SJCRH30 (cell line): ENCODE results near the gene HLX. TPM values are rescaled to one million over a fixed set of nuclear protein-coding genes. Genes with fewer than 3 reads are reported as not detected.

Experiments used
- DNase-seq, 2 experiments: peaks; one replicate each; pipeline ENCODE4 v3.0.0-alpha.2; 2015 to 2020
- H3K27ac ChIP-seq: fragments of 250-450 bp; sonication (Bioruptor Pico); 2 replicates; pipeline ENCODE4 v1.5.1; 2020; ENCODE audit warnings: mild to moderate bottlenecking, moderate library complexity
- H3K27me3 ChIP-seq: fragments of 250-450 bp; sonication (Bioruptor Pico); 2 replicates; pipeline ENCODE4 v1.5.1; 2020; ENCODE audit warnings: mild to moderate bottlenecking, moderate library complexity
- H3K36me3 ChIP-seq: fragments of 250-450 bp; sonication (Bioruptor Pico); 2 replicates; pipeline ENCODE4 v1.5.1; 2020; ENCODE audit warnings: mild to moderate bottlenecking, moderate library complexity
- H3K4me1 ChIP-seq: fragments of 250-450 bp; sonication (Bioruptor Pico); 2 replicates; pipeline ENCODE4 v1.5.1; 2020; ENCODE audit warnings: mild to moderate bottlenecking, moderate library complexity
- H3K4me3 ChIP-seq: fragments of 250-450 bp; sonication (Bioruptor Pico); 2 replicates; pipeline ENCODE4 v1.5.1; 2020; ENCODE audit warnings: mild to moderate bottlenecking, moderate library complexity
- H3K9me3 ChIP-seq: fragments of 250-450 bp; sonication (Bioruptor Pico); replicated peaks from 2 replicates; pipeline ENCODE4 v1.5.1; 2020; ENCODE audit warnings: mild to moderate bottlenecking, moderate library complexity
- total RNA-seq: library from RNA; depleted of rRNA; stranded (reverse); fragments of >200 nt; shearing (Covaris generic); gene quantifications from 2 replicates; pipeline ENCODE4 v1.2.3, GENCODE V29; 2014; rRNA removed

The HLX gene, protein sequence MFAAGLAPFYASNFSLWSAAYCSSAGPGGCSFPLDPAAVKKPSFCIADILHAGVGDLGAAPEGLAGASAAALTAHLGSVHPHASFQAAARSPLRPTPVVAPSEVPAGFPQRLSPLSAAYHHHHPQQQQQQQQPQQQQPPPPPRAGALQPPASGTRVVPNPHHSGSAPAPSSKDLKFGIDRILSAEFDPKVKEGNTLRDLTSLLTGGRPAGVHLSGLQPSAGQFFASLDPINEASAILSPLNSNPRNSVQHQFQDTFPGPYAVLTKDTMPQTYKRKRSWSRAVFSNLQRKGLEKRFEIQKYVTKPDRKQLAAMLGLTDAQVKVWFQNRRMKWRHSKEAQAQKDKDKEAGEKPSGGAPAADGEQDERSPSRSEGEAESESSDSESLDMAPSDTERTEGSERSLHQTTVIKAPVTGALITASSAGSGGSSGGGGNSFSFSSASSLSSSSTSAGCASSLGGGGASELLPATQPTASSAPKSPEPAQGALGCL
- 15.4 and 17.0 TPM in 2 replicates for total RNA-seq

DNA sequence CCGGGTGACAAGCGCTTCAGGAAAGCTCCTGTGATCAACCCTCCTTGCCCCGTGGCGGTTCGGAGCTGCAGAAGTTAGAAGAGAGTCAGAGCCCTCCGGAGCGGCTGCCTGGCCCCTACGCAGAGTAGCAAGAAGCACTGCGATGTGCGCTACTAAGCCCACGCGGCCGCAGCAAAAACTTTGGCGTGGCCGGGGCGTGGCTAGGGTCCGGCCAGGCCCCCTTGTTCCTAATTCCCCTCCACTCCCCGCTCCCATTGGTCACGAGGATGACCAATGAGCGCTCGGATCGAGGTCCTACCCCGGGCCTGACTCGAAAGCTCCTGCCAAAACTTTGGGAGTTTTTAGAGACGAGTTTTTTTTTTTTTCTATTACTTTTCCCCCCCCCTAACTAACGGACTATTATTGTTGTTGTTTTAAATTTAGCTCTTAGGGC lies at the start of gene HLX:
TSS of gene HLX (plus strand) at position 368 of the 433 bp plus-strand sequence. CDS start 415 bp downstream, outside the sequence.
- Histone ChIP-seq H3K9me3 (no peaks in the 10 kb centered on the region), H3K4me3 (peak within 1 kb of the TSS; percentile 92), H3K36me3 (peaks cover 24% of the 10 kb centered on the region), H3K27ac (peak within 1 kb of the TSS; percentile 89), H3K4me1 (peaks cover 2% of the 10 kb centered on the region; the same call in 1 of the 2 replicates), H3K27me3 (no peaks in the 10 kb centered on the region)
- DNase-seq, result peak; percentile 93 to 96

DNA sequence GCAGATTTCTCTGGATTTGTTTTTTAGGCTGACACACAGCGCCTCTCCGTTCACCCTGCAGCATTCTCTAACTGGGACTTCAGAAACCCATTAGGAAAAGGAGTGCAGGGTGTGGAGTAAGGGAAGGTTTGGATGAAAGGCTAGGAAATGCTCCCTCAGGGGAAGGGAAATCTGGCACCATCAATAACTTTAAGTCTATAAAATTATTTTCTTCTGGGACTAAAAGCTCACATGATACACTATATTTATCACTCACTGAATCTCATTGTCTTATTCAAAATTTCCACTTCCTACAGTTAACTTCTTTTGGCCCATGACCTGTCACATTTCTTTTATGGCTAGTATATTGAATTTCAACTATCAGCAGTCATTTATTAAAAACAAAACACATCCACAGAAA lies 45.8 kb upstream of the HLX start:
- Histone ChIP-seq H3K27me3 (no peaks in the 10 kb centered on the region), H3K4me1 (no peaks in the 10 kb centered on the region), H3K27ac (no peak overlapping the region), H3K4me3 (no peak overlapping the region), H3K9me3 (no peaks in the 10 kb centered on the region), H3K36me3 (no peaks in the 10 kb centered on the region)
- DNase-seq, result no peak

DNA sequence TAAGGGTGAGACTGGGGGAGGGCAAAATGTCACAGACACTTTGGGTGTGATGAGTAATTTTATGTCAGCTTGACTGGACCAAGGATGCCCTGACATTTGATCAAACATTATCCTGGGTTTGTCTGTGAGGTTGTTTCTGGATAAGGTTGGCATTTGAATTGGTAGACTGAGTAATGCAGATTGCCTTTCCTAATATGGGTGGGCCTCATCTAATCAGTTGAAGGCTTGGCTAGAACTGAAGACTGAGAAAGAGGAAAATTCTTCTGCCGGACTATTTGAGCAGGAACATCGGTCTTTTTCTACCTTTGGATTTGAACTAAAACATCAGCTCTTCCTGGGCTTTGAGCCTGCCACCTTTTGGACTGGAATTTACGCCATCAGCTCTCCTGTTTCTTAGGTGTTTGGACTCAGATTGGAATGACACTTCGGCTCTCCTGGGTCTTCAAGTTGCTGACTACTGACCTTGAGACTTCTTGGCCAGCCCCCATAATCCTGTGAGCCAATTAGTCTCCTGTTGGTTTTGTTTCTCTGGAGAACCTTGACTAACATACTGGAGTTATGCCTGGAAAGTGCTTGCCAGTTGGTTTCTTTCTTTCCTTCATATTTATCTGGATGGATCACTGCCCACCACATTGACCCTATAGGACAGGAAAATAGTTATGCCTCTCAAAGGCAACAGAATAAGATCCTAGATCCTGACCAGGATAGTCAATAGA lies 44.9 kb upstream of the HLX start:
- no peak overlapping the region for H3K27ac ChIP-seq

DNA sequence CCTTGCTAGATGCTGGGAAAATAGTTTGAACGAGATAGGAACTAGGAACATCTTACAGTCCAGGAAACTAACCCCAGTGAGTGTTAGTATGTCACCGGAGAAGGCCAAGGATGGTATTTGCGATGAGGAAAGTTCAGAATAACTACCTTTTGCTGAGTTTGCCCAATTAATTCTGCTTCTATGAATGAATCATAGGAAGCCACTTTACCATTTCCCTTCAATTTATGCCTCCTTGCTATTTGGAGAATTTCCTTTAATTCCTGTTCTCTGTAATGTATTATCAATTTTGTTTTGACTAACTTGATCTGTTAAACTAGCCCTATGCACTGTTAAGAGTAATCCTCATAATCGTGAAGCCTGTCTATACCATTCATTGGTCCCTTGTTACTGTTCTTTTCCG lies 40.7 kb upstream of the HLX start:
- no peaks in the 10 kb centered on the region for H3K36me3 ChIP-seq
- no peak overlapping the region for H3K4me3 ChIP-seq
- no peak for DNase-seq

More for the DNA sequence above, 44.9 kb upstream of the HLX start:
- no peak for DNase-seq
- H3K4me1 ChIP-seq, result no peaks in the 10 kb centered on the region
- no peaks in the 10 kb centered on the region for H3K27me3 ChIP-seq
- no peak overlapping the region for H3K4me3 ChIP-seq
- no peaks in the 10 kb centered on the region for H3K36me3 ChIP-seq
- H3K9me3 ChIP-seq, result no peaks in the 10 kb centered on the region

DNA sequence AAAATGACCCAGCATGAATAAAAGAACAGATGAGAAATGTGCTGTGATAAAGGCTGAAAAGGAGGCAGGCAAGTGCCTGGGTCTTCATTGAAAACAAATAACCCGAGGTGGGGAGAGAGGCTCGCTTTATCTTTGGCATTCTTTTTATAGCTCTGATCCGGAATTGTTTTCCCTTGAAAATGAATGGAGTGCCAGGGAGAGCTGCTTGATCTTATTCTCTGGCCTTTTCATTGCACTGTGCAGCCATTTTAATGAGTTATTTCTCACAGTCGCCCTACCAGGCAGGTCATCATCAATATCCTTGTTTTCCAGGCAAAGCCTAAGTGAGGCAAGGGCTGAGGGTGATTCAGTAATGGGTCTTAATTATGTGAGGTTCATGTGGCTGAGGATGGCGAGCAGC lies 39.8 kb upstream of the HLX start:
- no peaks in the 10 kb centered on the region for H3K9me3 ChIP-seq
- no peak for DNase-seq
- peaks cover 13% of the 10 kb centered on the region; the same call in 1 of the 2 replicates for H3K4me1 ChIP-seq

More for the DNA sequence above, 40.7 kb upstream of the HLX start:
- Histone ChIP-seq H3K27me3 (no peaks in the 10 kb centered on the region), H3K9me3 (no peaks in the 10 kb centered on the region), H3K27ac (no peak overlapping the region), H3K4me1 (peaks cover 8% of the 10 kb centered on the region; the same call in 1 of the 2 replicates)

DNA sequence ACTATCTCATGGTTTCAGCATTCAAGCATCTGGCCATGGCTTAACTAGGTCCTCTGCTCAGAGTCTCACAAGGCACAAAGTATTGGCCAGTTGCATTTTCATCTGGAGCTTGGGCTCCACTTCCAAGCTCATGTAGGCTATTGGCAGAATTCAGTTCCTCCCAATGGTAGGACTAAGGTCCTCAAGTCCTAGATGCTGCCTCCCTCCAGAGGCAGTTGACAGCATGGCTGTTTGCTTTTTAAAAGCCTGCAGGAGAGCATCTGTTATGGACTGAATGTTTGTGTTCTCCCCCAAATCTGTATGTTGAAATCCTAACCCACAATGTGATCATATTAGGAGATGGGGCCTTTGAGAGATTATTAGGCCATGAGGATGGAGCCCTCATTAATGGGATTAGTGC lies 38.0 kb upstream of the HLX start:
- H3K27me3 ChIP-seq, result no peaks in the 10 kb centered on the region

More for the DNA sequence above, 39.8 kb upstream of the HLX start:
- Histone ChIP-seq H3K4me3 (no peak overlapping the region), H3K36me3 (no peaks in the 10 kb centered on the region), H3K27ac (no peak overlapping the region), H3K27me3 (no peaks in the 10 kb centered on the region)

DNA sequence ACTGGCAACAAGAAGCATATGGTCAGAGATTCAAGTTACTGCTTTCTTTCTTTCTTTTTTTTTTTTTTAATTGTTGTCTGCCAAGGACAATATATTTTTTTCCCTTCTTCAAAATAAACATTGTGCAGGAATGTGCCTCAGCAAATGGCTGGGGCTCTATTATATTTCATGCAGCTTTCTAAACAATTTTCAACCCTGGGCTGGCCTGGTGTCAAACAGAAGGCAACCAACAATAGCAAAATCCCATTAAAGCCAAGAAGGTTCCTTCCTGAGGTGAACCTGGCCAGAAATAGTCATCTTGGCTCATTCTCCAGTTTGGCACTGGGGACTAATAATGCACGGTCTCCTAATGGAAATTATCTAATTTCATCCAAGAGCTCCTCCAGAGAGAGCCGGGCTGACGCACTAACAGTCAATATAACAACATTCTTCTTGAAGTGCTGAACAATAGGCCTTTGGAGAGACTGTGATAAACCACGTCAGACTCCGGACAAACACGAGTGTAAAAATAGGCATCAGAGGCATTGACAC lies 35.7 kb upstream of the HLX start:
- peaks cover 13% of the 10 kb centered on the region; the same call in 1 of the 2 replicates for H3K4me1 ChIP-seq
- H3K27ac ChIP-seq, result no peak overlapping the region; the same call in 1 of the 2 replicates
- H3K4me3 ChIP-seq, result no peak overlapping the region
- H3K36me3 ChIP-seq, result no peaks in the 10 kb centered on the region; the same call in 1 of the 2 replicates
- H3K27me3 ChIP-seq, result no peaks in the 10 kb centered on the region
- no peaks in the 10 kb centered on the region for H3K9me3 ChIP-seq
- DNase-seq, result peak; percentile 18 to 30

More for the DNA sequence above, 38.0 kb upstream of the HLX start:
- H3K9me3 ChIP-seq, result no peaks in the 10 kb centered on the region
- peaks cover 13% of the 10 kb centered on the region; the same call in 1 of the 2 replicates for H3K4me1 ChIP-seq
- DNase-seq, result peak; percentile 20 to 44
- no peaks in the 10 kb centered on the region for H3K36me3 ChIP-seq
- H3K4me3 ChIP-seq, result no peak overlapping the region
- H3K27ac ChIP-seq, result no peak overlapping the region

DNA sequence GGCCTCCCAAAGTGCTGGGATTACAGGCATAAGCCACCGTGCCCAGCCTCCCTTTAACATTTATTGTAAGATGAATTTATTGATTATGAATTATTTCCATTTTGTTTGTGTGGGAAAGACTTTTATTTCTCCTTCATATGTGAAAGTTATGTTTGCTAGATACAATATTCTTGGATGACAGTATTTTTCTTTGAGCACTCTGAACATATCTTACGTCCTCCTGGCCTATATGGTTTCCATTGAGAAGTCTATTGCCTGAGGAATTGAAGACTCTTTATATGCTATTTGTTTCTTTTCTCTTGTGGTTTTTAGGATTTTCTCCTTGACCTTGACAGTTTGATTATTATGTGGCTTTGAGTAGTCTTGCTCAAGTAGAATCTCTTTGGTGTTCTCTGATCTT lies 26.8 kb upstream of the HLX start:
- Histone ChIP-seq H3K36me3 (no peaks in the 10 kb centered on the region; the same call in 1 of the 2 replicates), H3K27me3 (no peaks in the 10 kb centered on the region), H3K9me3 (no peaks in the 10 kb centered on the region; the same call in 1 of the 2 replicates), H3K4me1 (no peaks in the 10 kb centered on the region), H3K27ac (no peak overlapping the region), H3K4me3 (no peak overlapping the region)
- DNase-seq, result no peak

DNA sequence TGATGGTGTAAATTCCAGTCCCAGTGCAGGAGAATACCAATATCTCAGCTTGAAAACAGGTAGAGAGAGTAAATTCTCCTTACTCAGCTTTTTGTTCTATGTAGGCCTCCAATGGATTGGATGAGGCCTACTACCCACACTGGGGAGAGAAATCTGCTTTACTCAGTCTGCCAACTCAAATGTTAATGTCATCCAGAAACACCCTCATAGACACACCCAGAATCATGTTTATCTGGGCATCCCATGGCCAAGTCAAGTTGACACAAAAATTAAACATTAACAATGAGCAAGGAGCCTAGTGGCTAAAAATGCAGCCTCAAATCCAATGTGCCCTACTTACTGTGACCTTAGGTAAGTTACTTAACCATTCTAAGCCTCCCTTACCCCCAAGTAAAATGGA lies 6.9 kb upstream of the HLX start:
- Histone ChIP-seq H3K36me3 (no peaks in the 10 kb centered on the region), H3K9me3 (no peaks in the 10 kb centered on the region), H3K4me3 (no peak overlapping the region)

DNA sequence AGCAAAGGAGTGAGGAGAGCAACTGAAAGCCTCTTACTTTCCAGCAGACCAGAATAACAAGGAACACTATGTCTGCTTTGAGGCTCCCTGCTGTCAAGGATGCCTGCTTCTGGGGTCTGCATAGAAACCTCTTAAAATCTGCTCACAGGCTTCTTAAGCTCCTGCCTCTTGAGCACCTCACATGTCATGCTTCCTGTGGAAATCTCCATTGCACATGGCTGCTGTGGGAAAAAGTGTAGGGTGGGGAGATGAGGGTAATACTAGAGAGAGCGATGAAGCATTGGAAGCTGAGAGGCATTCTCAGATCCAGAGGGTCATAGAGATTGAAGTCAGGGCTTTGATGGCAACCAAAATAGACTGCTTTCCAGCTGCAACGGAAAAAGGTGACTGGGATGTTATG lies 6.2 kb upstream of the HLX start:
- H3K9me3 ChIP-seq, result no peaks in the 10 kb centered on the region
- no peaks in the 10 kb centered on the region for H3K27me3 ChIP-seq
- DNase-seq, result no peak
- no peaks in the 10 kb centered on the region for H3K36me3 ChIP-seq
- H3K27ac ChIP-seq, result no peak overlapping the region
- peaks cover 6% of the 10 kb centered on the region for H3K4me1 ChIP-seq
- H3K4me3 ChIP-seq, result no peak overlapping the region

More for the DNA sequence above, 6.9 kb upstream of the HLX start:
- no peak overlapping the region for H3K27ac ChIP-seq
- DNase-seq, result no peak
- H3K4me1 ChIP-seq, result peaks cover 6% of the 10 kb centered on the region
- no peaks in the 10 kb centered on the region for H3K27me3 ChIP-seq

DNA sequence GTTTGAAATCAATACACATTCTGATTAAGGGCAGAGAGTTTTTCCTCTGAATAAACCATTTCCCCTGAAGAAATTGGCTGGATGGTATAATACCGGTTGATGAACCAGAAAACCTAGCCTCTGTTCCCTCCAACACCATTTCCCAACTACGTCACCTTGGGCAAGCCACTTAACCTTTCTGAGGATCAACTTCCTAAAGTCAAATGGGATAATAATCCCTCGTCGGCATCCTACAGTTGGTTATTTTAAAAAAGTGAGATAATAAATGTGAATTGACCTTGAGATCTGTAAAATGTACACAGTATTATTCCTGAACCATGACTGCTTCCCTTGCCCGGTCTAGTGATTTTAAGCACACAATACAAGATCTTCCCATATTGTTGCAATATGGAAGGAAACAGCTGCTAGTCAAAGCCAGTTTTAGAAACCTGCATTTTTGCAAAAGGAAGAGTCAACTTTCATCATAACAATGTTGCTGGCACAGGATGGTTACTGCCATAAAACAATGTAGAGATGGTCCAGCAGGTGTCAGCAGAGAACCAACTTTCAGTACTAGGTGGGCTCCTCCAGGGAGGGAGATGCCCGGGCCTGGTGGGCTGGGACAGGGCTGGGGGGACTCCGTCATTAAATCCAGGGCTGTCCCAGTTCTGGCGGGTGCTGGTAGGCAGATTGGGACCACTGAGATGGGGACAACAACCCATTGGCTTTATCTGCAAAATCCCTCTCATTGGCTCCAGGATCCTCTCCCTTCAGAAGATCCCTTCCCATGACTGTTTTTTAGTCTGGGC lies 5.2 kb upstream of the HLX start:
- Histone ChIP-seq H3K27me3 (no peaks in the 10 kb centered on the region), H3K27ac (no peak overlapping the region), H3K36me3 (no peaks in the 10 kb centered on the region), H3K9me3 (no peaks in the 10 kb centered on the region), H3K4me1 (peaks cover 9% of the 10 kb centered on the region), H3K4me3 (no peak overlapping the region)
- peak; percentile 69 to 87 for DNase-seq

DNA sequence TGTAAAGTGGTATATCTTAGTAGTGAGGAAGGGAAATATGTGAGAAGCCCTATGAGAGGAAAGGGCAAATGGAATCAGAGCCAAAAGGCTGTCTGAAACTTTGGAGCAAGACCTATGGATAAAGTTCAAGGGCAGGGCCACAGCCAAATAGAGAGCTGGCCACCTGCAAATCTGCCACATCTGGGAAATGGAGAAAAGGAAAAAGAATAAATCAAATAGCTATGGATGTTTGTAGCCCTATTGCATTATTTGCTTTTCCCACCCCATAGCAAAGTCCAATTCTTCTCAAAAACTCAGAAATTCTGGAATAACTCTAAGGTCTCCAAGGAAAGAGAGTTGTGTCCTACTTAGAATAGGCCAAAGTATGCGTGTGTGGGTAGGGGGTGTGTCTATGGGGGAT lies 4.0 kb upstream of the HLX start:
- no peak overlapping the region for H3K4me3 ChIP-seq
- no peaks in the 10 kb centered on the region for H3K9me3 ChIP-seq
- peaks cover 9% of the 10 kb centered on the region for H3K4me1 ChIP-seq
- DNase-seq, result no peak
- H3K27ac ChIP-seq, result no peak overlapping the region
- no peaks in the 10 kb centered on the region for H3K36me3 ChIP-seq
- H3K27me3 ChIP-seq, result no peaks in the 10 kb centered on the region

DNA sequence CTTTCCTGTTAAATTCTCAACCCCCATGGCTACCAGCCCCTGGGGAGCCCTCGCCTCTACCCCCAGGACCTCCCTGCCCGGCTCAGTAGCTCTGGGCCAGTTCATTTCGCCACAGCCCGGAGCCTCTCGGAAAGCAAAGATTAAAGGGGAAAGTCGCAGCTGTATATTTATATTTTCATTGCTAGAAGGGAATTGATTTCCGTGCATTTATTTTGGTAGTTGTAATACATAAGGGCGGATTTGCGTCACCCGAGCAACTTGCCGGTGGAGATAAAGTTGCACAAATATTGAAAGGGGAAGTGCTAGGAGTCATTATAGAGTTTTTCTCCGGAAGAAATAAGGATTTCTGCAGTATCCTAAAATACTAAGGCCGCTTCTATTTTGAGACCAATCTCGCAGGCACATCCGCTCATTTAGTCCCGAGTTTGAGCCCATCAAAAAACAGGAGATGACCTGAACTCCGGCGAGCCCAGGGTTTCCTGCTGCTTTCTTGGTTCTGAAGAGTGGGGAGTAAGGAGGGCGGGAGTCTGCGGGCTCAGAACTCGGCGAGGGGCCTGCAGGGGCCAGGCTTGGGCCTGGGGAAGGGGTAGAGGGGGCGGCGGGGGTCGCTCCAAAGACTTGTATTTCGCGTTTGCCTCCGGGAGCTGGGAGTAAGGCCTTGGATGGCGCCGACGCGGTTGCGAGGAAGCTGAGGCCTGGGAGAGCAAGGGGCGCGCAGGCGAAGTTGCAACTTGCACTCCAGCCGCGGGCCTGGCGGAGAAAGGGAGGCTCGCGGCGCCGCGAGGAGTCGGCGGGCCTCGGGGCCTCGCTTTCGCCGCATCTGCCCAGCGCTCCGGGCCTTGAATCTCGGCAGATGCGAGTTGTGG lies 2.5 kb upstream of the HLX start:
- Histone ChIP-seq H3K4me3 (no peak overlapping the region), H3K4me1 (peaks cover 9% of the 10 kb centered on the region), H3K27ac (no peak overlapping the region), H3K27me3 (no peaks in the 10 kb centered on the region), H3K36me3 (peaks cover 5% of the 10 kb centered on the region), H3K9me3 (no peaks in the 10 kb centered on the region)
- no peak for DNase-seq
